Measurements from ENCODE around the gene TMEM208.

Gene TMEM208

DNA sequence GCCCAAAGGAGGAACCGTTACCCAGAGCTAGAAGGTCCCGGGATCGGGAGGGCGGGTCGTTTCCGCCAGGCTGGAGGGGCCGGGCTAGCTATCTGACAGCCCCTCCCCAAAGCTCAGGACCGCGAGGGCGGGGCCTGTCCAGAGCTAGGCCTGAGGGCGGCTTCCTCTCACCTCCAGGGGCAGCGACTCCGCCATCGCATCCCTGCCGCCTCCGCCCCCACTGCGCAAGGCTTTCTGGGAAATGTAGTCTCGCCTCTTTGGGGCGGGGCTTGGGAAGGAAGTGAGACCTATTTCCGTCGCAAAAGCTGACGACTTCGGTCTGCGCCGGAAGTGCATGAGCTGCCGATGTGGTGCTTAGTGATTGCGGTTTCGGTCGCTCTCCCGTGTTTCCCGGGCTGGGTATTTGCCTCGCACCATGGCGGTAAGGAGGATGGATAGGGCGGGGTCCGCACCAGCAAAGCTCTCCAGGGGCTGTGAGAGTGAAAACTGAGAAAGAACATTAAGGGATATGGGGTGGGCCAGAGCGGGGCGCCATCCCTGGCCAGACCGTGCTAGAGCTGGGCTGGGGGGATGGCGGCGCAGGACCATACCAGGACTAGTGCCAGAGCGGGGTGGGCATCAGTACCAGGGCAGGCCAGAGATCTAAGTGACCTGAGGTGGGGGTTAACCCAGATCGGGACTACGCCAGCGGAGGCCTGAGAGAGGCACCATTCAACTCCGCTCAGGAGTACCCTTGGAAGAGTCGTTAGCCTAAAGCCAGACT lies at the start of gene TMEM208:
TSS of gene TMEM208 (plus strand) at position 327 of the 763 bp plus-strand sequence. CDS start at position 416, 89 bp downstream.
- peak; percentile 77 for FAIRE-seq
- peak; percentile 99 for DNase-seq (ENCODE audit: low spot score)

DNA sequence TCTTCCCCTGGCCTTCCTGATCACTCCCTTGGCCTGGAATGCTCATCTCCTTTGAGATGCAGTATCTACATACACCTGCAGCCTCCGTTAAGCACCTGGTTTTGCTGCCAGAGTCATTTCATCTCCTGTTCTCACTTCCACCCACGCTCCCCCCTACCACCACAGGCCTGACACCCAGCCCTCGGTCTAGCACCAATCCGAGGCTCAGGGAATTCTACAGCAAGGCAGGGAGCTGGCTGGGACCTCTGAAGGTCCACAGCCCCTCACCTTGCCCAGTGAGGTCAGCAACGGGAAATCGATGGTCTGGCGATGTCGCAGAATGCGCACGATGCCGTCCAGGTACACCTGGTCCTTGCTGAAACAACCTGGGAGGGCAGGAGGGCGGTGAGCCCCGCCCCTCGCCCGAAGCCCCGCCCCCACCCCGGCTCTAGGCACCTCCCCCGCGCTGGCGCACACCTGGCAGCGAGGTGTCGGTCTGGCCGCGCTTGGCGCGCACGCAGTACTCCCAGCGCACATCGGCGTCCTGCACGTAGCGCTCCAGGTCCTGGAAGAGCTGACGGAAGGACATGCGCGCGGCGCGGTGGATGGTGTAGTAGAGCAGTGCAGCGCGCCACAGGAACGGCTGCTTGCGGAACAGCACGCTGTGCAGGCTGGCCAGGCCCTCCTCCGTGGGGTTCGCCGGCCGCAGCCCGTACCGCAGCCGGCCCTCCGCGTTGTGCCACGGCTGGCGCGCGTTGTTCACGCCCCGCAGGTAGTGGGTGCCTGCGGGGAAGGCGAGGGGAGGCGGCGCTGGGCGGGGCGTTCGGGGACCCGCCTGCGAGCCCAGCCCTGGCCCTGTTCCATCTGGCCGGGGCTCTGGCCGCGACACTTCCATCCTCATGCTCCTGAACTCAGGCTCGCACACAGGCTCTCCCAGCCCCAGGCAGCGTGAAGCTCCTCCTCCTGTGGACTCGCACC lies 48.9 kb upstream of the TMEM208 start:
- no peak for FAIRE-seq
- DNase-seq (ENCODE audit: low spot score), result no peak

DNA sequence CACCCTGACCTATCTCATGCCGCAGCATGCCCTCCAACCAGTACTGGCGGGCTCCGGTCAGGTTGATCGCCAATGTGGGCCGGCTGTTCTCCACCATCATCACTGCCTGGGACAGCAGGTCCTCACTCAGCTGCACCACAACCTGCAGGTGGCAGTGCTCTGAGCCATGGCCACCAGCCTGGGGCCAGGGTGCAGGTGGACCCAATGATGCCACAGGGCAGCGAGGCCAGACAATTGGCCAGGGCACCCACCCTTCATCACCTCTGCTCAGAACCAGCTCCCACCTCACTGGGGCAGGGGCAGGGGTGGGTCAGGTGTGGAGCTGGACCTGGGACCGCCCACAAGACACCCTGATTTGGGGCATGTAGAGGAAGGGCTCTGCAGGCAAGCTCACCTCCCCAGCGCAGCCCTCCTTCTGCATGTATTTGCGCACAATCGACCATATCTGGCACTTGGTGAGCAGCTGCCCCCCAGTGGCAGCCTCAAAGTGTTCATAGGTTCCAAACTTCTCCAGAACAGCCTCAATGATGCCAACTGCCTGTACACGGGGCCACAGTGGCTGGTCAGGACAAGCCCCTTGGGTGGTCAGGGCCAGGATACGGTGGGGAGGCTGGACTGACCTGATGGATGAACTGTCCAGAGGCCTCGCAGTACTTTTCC lies 47.4 kb upstream of the TMEM208 start:
- DNase-seq (ENCODE audit: low spot score) (no peak), FAIRE-seq (no peak)

DNA sequence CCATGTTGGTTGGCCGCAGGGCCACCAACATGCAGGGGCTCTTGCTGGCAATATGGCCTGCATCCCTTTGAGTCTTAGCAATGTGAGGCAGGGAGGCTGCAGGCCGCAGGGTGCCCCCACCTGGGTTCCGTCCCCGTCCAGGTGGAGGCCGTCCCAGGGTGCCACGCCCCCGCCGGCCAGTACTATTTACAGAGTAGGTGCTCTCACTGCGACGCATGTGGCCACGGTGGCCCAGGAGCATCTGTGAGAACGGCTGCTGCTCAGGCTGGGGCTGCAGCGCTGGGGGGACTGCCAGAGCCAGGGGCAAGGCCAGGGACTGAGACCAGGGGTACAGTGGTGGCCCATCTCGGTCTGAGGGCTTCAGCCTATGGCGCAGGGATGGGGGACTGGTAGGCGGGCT lies 46.8 kb upstream of the TMEM208 start:
- FAIRE-seq, result no peak

DNA sequence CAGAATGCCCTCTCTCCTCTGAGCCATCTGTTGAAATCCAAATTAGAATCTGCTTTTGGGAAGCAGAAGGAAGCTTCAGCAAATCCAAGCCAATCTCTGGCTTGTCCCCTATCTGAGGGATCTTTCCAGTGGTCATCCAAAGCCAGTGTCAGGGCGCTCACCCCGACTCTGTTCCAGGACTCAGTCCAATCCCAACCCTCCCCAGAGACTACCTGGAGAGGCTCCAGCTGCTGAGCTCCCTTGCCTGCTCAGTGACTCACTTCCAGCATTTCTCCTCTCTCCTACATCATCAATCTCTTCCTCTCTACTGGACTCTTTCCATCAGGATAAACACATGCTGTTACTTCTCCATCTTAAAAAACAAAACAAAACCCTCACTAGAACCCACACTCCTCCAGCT lies 45.6 kb upstream of the TMEM208 start:
- no peak for FAIRE-seq
- no peak for DNase-seq (ENCODE audit: low spot score)

More for the DNA sequence above, 46.8 kb upstream of the TMEM208 start:
- no peak for DNase-seq (ENCODE audit: low spot score)

DNA sequence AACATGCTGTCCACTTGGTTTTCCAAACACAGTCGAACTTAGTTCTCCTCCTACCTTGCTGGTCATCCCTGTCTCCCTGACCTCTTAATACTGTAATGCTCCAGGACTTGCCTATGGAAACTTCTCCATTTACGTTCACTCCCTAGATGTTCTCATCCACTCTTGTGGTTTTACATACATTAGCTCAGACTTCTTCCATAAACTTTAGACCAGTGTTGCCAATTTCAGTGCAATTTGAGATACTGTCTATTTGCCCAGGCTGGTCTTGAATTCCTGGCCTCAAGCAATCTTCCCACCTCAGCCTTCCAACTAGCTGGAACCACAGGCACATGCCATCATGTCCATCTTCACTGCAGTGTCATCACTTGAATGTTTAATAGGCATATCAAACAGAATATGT lies 44.6 kb upstream of the TMEM208 start:
- DNase-seq (ENCODE audit: low spot score) (no peak), FAIRE-seq (no peak)

DNA sequence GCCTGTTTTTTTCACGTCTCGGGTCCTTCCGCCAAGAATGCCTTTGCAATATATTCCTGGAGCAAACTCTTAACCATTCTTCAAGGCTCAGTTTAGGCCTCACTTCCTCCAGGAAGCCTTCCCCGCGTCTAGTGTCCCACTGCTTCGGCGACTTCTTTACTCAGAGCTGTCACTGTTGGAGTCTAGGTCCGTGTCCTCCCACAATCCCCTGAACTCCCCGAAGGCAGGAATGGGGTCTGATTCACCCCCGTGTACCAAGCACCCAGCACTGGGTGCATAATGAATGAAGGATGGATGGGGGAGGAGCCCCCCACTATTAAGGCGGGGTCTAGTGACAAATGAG lies 43.7 kb upstream of the TMEM208 start:
- DNase-seq (ENCODE audit: low spot score) (no peak), FAIRE-seq (no peak)

DNA sequence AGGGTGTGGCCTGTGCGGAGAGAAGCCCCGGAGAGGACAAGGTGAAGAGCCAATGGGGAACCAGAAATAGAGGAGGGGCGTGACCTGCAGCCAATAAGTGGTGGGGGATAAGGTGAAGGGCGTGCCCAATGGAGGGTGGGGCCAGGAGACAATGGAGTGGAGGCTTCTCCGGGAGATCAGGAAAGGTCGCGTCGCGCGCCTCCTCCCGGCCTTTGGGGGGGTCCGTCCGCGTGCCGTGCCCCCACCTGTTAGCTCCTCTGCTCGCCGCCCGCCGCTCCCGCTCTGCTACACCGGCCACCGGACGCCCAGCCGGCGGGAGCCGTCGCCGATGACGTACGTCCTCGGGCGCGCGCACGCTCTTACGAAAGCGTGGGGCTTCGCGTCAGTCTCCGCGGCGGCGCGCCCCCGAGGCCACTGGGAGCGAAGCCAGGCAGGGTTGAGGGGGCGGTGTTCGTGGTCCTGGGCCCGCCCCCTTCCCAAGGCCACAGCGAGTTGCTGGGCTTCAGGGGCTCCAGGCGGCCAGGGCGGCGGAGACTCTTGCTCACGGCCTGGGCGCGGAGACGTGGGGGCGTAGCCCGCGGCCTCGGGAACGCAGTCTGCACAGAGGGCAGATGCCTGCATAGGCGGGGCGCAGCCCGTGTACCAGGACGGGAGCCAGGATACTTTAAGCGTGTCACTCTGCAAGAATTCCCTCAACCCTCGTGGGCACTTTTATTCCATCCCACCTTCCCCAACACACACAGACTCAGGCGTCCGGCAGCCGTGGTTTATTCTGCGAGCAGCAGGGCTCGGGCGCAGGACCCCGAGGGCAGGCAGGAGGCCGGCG lies 43.1 kb upstream of the TMEM208 start, which contains the start of gene MATCAP1:
TSS of gene MATCAP1 (minus strand) at position 337 of the 826 bp plus-strand sequence. CDS start 3,353 bp downstream, outside the sequence.
- FAIRE-seq, result peak; percentile 98
- peak; percentile 99 for DNase-seq (ENCODE audit: low spot score)

DNA sequence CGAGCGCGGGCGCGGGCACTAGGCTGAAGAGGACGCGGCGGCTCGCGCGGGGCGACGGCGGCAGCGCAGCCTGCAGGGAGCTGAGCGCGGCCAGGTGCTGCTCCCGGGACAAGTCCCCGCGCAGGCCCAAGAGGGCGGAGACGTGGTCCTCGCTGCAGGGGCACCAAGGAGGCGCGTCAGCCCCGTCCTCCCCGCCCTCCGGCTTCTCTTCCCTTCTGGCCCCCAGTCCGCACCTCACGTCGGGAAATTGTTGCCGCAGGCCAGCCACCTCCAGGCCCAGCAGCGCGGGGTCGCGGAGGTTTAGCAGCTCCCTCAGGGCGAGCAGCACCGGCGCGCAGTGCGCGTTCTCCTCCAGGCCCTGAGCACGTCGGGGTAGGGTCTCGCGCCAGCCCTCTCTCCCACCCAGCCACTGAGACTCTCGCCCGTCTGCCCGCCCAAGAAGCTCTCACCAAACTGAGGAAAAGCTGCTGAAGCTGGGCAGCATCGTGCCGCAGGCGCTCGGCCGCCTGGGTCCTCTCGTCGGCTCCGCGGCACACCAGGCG lies 42.4 kb upstream of the TMEM208 start:
- DNase-seq (ENCODE audit: low spot score) (peak; percentile 59), FAIRE-seq (peak; percentile 23)

DNA sequence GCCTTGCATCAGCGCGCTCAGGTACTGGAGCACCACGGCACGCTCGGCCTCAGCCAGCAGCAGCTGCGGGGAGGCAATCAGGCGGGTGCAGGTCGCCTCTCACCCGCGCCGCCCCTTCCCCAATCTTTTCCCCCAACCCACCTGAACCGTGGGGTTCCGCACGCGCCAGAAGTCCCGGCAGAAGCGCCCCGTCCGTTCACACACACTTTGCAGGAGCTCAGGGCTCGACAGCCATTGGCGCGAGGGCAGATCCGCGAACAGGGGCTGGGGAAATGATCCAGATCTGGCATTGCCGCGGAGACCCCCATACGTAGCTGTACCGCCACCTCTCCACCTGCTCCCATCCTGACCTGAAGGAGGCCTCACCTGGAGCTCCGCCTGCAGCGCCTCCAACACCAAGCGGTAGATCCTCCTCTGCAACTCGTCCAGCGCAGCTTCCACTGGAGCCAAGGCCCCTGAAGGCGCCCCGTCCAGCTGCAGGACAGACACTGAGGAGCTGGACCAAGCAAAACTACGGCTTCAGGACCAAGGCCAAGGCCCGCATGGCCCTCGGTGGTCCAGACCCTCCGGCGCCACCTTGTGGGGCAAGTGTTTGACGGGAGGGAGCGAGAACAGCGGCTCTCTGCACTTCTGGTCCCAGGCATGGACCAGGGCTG lies 41.8 kb upstream of the TMEM208 start:
- DNase-seq (ENCODE audit: low spot score), result peak; percentile 81
- FAIRE-seq, result peak; percentile 96

DNA sequence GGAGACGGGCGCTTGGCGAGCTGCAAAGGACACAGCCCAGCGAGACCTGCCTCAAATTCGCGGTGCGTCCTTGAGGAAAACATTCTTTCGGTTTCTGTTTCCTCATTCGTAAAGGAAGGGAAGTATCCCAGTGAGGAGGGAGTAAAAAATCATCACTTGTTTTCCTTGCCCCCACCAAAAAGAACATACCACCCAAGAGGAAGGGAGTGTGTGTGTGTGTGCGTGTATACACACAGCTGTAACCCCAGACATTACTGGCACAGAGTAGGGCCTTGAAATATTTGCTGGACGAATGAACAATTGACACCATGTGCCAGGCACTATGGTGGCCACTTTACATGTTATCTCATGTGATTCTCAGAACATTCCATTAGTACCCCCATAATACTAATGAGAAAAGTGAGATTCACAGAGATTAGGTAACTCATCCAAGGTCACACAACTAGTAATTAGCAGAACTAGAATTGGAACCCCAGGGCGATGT lies 41.2 kb upstream of the TMEM208 start:
- DNase-seq (ENCODE audit: low spot score), result no peak
- no peak for FAIRE-seq

DNA sequence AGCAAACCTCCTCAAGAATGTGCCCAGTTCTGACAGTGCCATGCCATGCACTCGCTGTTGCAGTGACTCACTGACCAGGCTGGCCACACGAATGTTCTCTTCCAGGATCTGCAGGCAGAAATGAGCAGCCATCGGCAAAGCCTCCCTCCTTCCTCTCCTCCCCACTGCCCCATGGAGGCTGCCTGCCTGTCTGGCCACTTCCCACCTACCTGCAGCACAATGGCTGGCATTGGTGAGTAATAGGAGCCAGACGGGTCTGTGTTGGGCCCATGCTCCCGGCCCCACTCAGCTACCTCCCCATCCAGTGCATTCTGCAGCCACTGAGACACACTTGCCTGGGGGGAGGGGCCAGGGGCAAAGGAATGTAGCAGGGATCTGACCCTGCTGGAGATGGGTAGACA lies 40.4 kb upstream of the TMEM208 start:
- DNase-seq (ENCODE audit: low spot score) (no peak), FAIRE-seq (no peak)

DNA sequence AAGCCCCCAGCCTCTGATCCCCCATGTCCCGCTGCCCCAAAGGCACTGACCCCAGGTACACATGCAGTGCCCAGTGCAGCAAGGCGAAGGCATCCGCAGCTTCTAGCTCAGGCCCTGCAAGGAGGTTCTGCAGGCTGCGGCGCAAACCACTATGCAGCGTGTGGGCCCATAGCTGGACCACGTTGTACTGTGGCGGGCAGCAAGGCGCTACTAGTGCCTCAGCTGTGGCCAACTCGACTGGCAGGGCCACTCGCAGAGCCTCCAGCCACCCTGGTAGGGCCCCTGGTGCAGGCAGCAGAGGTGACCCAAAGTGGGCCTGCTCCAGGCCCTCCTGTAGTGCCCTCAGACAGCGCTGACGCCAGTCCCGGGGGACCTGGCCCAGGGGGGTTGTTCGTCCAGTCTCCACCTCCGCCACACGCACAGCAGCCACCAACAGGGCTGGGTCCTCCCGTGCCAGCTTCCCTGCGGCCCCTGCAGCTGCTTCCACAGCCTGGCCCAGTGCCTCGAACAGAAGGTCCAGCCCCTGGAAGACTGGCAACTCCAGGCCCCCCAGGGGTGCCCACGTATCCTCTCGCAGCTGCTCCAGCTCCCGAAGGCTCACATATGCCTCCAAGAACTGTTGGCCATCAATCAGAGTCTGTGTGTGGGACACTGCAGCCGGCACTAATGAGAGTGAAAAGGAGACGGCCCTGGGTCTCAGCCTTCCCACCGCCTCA lies 39.6 kb upstream of the TMEM208 start:
- no peak for FAIRE-seq
- DNase-seq (ENCODE audit: low spot score), result no peak

DNA sequence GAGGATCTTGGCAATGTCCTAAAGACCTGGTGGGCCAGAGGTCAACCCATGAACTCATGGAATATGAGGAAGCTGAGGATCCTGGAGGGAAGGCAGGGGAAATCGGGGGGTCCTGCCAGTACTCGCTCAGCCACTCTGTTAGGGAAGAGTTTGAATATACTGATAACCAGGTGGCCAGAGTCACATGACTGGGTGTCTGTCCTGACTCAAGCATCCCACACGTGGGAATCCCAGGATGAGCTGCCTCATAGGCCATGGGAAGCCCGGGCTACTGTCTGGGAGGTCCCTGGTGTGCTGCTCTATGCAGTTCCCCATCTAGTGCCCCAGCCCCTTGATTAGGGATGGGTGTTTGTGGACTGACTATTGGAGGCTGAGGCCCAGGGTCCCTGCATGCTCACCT lies 38.6 kb upstream of the TMEM208 start:
- no peak for FAIRE-seq
- no peak for DNase-seq (ENCODE audit: low spot score)

DNA sequence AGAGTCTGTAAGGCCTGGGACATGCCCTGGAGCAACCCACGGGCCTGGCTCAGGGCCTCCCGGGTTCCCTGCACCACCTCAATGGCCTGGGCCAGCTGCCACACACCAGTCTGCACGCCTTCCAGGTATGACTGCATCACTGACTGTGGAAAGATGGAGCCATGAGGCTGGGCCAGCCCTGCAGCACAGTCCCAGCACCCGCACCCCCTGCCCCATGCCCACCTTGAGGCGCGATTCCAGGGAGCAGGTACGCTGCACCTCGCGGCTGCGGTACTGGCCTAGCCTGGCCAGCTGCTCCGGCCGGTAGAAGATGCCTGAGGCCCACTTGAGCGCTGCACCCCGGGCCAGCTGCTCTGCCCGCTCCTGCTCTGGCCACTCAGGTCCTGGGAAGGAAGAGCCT lies 38.1 kb upstream of the TMEM208 start:
- DNase-seq (ENCODE audit: low spot score), result no peak

DNA sequence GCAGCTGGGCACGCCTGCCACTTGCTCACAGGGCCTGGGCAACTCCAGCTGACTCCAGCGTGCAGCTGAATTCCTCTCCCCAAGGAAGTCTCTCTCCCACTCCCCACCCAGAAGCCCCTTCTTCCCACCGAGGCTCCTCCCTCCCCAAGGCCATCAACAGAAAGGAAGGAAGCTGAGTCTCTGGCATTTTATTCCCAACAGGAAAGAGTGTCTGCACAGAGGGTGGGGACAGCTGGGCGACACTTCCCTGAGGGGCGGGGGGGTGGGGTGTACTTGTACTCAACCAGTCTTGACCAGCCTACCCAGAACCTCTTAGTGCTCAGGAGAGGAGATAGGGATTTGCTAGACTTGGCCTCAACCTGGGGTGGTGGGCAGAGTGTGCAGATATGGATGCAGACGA lies 36.9 kb upstream of the TMEM208 start, which contains the start of gene EXOC3L1:
TSS of gene EXOC3L1 (minus strand) at position 96 of the 400 bp plus-strand sequence. CDS start 460 bp downstream, outside the sequence.
- DNase-seq (ENCODE audit: low spot score) (no peak), FAIRE-seq (no peak)

More for the DNA sequence above, 38.1 kb upstream of the TMEM208 start:
- FAIRE-seq, result no peak

DNA sequence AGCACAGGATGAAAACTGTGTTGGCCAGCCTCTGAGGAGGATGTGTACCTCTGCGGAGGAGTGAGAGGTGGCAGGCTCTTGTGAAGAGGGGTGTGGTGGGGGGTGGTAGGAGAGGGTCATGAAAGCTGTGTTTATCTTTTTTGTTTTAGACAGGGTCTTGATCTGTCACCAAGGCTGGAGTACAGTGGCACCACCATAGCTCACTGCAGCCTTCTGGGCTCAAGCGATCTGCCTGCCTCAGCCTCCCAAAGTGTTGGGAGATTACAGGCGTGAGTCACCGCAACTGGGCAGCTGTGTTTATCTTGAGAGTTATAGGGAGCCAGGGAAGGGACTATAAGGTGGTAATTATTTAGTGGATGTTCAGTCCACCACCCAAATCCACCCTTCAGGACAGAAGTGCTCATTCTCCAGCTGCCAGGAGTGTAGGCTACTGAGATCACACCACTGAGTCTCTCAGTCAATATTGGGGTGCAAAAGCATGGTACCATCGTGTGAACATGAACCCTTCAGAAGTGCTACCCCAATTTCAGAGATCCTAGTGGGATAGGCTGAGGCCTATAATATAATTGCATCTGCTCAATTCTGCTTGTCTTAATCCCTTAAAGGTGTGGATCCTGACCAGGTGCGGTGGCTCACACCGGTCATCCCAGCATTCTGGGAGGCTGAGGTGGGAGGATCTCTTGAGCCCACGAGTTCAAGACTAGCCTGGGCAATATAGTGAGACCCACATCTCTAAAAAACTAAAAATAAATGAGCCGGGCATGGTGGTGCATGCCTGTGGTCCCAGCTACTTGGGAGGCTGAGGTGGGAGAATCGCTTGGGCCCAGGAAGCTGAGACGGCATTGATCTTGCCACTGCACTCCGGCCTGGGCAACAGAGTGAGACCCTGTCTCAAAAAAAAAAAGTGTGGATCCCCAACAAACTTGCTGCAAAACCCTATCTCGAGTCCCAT lies 36.2 kb upstream of the TMEM208 start:
- FAIRE-seq, result no peak
- DNase-seq (ENCODE audit: low spot score), result no peak

All from urothelium cell line (cell line).